Stimulated activated CD8-positive, alpha-beta memory T cell treated with anti-CD3 and anti-CD28 coated beads, Interleukin-12 subunit alpha, Interleukin-12 subunit beta, amount 100 ng/mL, for 24 hours (primary cell): ENCODE results near the gene NLRP8.
"Not testable (repeated sequence)": the region's sequence is repeated elsewhere in the genome, so short reads cannot be mapped to it uniquely, and the experiment has no call there.

Experiments
- DNase-seq: peaks from one replicate; pipeline ENCODE4 v3.0.0-alpha.2; 2020; ENCODE audit errors: extremely low read depth

The NLRP8 gene

DNA sequence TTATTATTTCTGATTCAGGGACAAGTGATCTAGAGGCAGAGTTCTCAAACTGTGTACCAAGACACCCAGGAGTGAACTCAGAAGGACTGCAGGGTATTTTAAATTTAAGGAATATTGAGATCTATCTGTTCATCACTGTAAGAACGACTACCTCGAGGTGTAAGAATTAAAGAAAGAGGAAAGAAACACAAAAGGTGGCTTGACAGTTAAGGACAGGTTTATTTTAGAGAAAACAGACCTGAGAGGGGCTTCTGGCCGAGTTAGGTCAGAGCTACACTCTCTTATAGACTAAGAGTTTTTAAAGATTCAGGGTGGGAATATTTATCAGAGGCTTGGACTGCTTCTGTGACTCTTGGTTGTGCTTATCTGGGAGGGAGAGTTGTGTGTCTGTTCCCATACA is 26.4 kb downstream of the NLRP8 start:
- DNase-seq, result no peak

DNA sequence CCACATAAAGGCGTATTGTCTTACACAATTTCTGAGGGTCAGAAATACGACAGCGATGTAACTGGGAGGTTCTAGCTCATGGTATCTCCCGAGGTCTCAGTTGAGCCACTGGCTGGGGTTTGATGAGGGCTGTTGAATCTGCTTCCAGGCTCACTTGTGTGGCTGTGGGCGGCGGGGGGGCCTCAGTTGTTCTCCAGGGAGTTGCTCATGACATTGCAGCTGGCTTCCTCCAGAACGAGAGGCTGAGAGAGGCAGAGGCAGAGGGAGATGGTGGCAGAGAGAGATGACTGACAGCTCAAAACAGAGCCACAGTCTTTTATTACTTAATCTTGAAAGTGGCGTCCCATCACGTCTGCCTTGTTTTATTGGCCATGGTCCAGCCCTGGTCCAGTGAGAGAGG is 32.8 kb downstream of the NLRP8 start:
- no peak for DNase-seq

DNA sequence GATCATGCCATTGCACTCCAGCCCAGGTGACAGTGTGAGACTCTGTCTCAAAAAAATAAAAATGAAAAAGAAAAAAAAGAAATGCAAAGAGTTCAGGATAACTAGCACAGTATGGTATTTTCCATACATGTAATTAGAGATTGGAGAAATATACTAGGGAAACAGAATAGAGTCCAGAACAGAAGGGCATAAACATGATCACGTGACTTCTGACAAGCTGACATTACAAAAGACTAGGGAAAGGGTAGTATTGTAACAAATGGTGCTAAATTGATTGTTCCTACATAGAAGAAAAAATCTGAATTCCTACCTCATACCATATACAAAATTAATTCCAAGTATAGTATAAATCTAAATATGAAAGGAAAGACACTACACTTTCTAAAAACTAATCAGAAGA is 37.6 kb downstream of the NLRP8 start:
- DNase-seq, result no peak

DNA sequence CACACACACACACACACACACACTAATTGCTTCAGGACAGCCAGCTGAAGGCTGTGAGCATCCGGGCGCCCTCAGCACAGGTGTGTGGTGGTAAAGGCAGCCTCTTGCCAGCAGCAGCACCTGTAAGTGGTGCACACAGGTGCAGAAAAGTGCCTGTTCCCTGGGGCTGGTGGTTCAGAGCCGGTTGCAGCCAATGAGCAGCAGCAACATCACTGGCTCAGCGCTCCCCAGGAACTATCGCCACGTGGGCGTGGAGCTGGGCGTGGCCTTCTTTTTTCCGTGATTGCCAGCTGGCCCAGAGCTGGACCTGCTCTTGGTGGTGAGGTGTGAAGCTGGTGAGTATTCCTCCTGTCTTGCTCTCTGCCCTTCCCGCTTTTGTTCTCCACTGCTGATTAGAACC is 38.9 kb downstream of the NLRP8 start, which contains the start of gene NLRP5:
TSS of gene NLRP5 (plus strand) at position 289 of the 400 bp plus-strand sequence.
- no peak for DNase-seq

DNA sequence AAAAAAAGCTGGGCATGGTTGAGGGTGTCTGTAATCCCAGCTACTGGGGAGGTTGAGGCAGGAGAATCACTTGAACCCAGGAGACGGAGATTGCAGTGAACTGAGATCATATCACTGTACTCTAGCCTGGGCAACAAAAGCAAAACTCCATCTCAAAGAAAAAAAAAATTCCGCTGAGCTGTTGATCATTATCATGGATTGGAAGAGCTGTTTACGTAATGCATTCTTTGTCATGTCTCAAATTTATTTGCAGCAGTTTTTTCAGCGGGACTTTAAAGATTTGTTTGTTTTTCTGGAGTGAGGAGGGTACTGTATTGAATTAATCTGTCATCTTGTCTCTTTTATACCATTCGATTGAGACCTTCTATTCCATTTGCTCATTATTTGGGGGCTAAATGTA is 43.2 kb downstream of the NLRP8 start:
- DNase-seq, result no peak

DNA sequence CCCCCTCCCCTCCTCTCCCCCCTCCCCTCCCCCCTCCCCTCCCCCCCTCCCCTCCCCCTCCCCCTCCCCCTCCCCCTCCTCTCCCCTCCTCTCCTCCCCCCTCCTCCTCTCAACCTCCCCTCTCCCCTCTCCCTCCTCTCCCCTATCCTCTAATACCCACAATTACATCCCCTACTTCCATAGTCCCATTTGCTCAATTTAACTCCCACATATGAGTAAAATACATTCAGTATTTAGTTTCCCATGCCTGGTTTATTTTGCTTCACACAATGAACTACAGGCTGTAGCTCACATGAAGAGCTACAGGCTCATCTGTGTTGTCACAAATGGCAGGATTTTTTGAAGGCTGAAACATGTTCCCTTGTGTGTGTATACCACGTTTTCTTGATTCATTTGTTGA is 45.9 kb downstream of the NLRP8 start:
- no peak for DNase-seq

DNA sequence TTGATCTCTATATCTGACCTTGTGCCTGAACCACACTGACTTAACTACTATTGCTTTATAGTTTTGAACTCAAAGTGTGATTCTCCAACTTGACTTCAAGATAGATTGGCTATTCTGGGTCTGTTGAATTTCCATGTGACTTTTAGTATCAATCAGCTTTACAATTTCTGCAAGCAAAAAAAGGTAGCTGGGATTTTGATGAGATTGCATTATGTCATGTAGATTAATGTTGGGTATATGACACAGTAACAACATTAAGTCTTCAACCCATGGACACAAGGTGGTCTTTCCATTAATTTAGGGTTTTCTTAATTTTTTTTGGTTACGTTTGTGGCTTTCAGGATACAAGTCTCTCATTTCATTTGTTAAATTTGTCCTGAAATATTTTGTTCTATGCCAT is 67.1 kb downstream of the NLRP8 start:
- no peak for DNase-seq

DNA sequence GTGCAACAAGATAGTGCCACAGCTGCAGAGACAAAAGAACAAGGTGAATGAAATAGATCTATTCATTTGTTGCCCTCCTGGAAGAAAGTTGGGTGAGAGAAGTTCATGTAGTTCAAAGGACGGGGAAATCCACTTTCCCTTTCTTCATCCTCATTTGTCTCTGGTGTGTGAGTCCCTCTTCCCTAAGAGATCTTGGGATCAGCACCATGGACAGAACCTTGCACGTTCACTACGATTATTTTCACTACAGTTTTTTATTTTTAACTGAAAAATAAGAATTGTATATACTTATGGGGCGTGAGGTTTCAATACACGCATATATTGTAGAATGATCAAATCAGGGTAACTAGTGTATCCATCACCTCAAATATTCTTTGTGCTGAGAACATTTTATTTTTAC is 68.1 kb downstream of the NLRP8 start:
- no peak for DNase-seq

DNA sequence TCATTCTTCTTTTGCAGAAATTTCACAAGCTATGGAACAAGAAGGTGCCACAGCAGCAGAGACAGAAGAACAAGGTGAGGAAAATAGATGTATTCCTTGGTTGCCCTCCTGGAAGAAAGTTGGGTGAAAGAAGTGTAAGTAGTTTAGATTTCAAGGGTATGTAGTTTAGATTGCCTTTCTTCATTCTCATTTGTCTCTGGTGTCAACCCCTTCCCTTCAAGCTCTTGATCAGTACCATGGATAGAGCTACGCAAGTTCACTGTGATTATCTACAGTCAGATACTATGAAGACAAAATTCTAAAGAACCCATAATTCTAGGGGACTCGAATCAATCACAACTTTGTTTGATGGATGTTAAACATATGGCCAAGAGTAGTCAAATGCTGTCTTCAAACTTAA is 71.7 kb downstream of the NLRP8 start:
- not testable (repeated sequence) for DNase-seq

DNA sequence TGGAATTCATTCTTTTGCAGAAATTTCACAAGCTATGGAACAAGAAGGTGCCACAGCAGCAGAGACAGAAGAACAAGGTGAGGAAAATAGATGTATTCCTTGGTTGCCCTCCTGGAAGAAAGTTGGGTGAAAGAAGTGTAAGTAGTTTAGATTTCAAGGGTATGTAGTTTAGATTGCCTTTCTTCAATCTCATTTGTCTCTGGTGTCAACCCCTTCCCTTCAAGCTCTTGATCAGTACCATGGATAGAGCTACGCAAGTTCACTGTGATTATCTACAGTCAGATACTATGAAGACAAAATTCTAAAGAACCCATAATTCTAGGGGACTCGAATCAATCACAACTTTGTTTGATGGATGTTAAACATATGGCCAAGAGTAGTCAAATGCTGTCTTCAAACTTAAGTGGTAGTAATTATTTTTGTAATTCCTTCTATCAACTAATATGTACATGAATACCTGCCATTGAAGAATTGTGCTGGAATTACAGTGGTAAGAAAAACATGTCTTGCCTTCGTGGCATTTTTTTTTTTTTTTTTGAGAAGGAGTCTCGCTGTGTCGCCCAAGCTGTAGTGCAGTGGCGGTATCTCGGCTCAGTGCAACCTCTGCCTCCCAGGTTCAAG is 72.8 kb downstream of the NLRP8 start:
- DNase-seq, result not testable (repeated sequence)

DNA sequence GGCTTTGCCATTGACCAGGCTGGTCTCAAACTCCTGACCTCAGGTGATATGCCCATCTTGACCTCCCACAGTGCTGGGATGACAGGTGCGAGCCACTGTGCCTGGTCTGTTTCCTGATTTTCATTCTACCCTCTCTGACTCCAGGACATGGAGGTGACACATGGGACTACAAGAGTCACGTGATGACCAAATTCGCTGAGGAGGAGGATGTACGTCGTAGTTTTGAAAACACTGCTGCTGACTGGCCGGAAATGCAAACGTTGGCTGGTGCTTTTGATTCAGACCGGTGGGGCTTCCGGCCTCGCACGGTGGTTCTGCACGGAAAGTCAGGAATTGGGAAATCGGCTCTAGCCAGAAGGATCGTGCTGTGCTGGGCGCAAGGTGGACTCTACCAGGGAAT is 79.1 kb downstream of the NLRP8 start:
- no peak for DNase-seq
